ENCODE results near the gene ACSS1. TPM values are rescaled to one million over a fixed set of nuclear protein-coding genes. Genes with fewer than 3 reads are reported as not detected.

ACSS1 gene
- total RNA-seq, 1 donor: 1.4 TPM

GRCh38 chr20:25081730-25082497, 24.0 kb upstream of the ACSS1 start, which contains the start of gene VSX1:
TSS of gene VSX1 (minus strand) at chr20:25082141. CDS start at chr20:25082096, 45 bp downstream.
- Histone ChIP-seq H4K20me1 (ENCODE audit: insufficient read depth, low read length) (no peaks in the 10 kb centered on the region), H3K27ac (ENCODE audit: low read depth, low read length) (no peak within 1 kb of the TSS), H3K4me2 (ENCODE audit: insufficient read depth, low read length) (no peak within 1 kb of the TSS), H3K27me3 (ENCODE audit: insufficient read depth, low read length) (peaks cover 98% of the 10 kb centered on the region), H2AFZ (ENCODE audit: low read length) (no peak within 1 kb of the TSS), H3K79me2 (ENCODE audit: insufficient read depth, low read length) (no peaks in the 10 kb centered on the region), H3K36me3 (ENCODE audit: insufficient read depth, low read length) (no peaks in the 10 kb centered on the region), H3K4me3 (ENCODE audit: insufficient read depth, low read length) (no peak within 1 kb of the TSS), H3K9me3 (ENCODE audit: low read depth, low read length) (no peaks in the 10 kb centered on the region), H3K4me1 (ENCODE audit: insufficient read depth, low read length) (peaks cover 7% of the 10 kb centered on the region)
- DNase-seq (ENCODE audit: insufficient read length, low spot score, missing footprints): no peak
- TF ChIP-seq, protein P1, sequence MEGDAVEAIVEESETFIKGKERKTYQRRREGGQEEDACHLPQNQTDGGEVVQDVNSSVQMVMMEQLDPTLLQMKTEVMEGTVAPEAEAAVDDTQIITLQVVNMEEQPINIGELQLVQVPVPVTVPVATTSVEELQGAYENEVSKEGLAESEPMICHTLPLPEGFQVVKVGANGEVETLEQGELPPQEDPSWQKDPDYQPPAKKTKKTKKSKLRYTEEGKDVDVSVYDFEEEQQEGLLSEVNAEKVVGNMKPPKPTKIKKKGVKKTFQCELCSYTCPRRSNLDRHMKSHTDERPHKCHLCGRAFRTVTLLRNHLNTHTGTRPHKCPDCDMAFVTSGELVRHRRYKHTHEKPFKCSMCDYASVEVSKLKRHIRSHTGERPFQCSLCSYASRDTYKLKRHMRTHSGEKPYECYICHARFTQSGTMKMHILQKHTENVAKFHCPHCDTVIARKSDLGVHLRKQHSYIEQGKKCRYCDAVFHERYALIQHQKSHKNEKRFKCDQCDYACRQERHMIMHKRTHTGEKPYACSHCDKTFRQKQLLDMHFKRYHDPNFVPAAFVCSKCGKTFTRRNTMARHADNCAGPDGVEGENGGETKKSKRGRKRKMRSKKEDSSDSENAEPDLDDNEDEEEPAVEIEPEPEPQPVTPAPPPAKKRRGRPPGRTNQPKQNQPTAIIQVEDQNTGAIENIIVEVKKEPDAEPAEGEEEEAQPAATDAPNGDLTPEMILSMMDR (IDR thresholded peaks at IDR 0.05; ENCODE audit: extremely low read depth, low read depth, low read length): no peak

- Histone ChIP-seq H3K4me1 (ENCODE audit: insufficient read depth, low read length) (peaks cover 11% of the 10 kb centered on the region), H2AFZ (ENCODE audit: low read length) (no peak overlapping the region), H3K27ac (ENCODE audit: low read depth, low read length) (no peak overlapping the region), H3K27me3 (ENCODE audit: insufficient read depth, low read length) (peaks cover 98% of the 10 kb centered on the region), H3K4me2 (ENCODE audit: insufficient read depth, low read length) (no peak overlapping the region), H4K20me1 (ENCODE audit: insufficient read depth, low read length) (no peaks in the 10 kb centered on the region), H3K79me2 (ENCODE audit: insufficient read depth, low read length) (no peaks in the 10 kb centered on the region), H3K9me3 (ENCODE audit: low read depth, low read length) (no peaks in the 10 kb centered on the region), H3K36me3 (ENCODE audit: insufficient read depth, low read length) (no peaks in the 10 kb centered on the region), H3K4me3 (ENCODE audit: insufficient read depth, low read length) (no peak overlapping the region)
- DNase-seq (ENCODE audit: insufficient read length, low spot score, missing footprints): no peak
- TF ChIP-seq, protein P1 (IDR thresholded peaks at IDR 0.05; ENCODE audit: extremely low read depth, low read depth, low read length): no peak
These were observed 23.3 kb upstream of the ACSS1 start for GRCh38 chr20:25081065-25081729.

GRCh38 chr20:25079171-25079570, 21.2 kb upstream of the ACSS1 start:
- H2AFZ ChIP-seq (ENCODE audit: low read length): no peak overlapping the region
- H3K9me3 ChIP-seq (ENCODE audit: low read depth, low read length): no peaks in the 10 kb centered on the region
- H3K27me3 ChIP-seq (ENCODE audit: insufficient read depth, low read length): peaks cover 98% of the 10 kb centered on the region
- no peaks in the 10 kb centered on the region for H3K36me3 ChIP-seq (ENCODE audit: insufficient read depth, low read length)
- no peak overlapping the region for H3K27ac ChIP-seq (ENCODE audit: low read depth, low read length)
- H3K79me2 ChIP-seq (ENCODE audit: insufficient read depth, low read length): no peaks in the 10 kb centered on the region
- no peak for DNase-seq (ENCODE audit: insufficient read length, low spot score, missing footprints)
- H3K4me3 ChIP-seq (ENCODE audit: insufficient read depth, low read length): no peak overlapping the region
- no peaks in the 10 kb centered on the region for H4K20me1 ChIP-seq (ENCODE audit: insufficient read depth, low read length)
- peaks cover 11% of the 10 kb centered on the region for H3K4me1 ChIP-seq (ENCODE audit: insufficient read depth, low read length)
- no peak overlapping the region for H3K4me2 ChIP-seq (ENCODE audit: insufficient read depth, low read length)
- TF ChIP-seq, protein P1 (IDR thresholded peaks at IDR 0.05; ENCODE audit: extremely low read depth, low read depth, low read length): no peak

- H3K4me1 ChIP-seq (ENCODE audit: insufficient read depth, low read length): peaks cover 11% of the 10 kb centered on the region
- no peaks in the 10 kb centered on the region for H3K79me2 ChIP-seq (ENCODE audit: insufficient read depth, low read length)
- no peak for DNase-seq (ENCODE audit: insufficient read length, low spot score, missing footprints)
- no peaks in the 10 kb centered on the region for H4K20me1 ChIP-seq (ENCODE audit: insufficient read depth, low read length)
- H3K27ac ChIP-seq (ENCODE audit: low read depth, low read length): no peak overlapping the region
- TF ChIP-seq, protein P1 (IDR thresholded peaks at IDR 0.05; ENCODE audit: extremely low read depth, low read depth, low read length): no peak
- no peak overlapping the region for H2AFZ ChIP-seq (ENCODE audit: low read length)
- no peak overlapping the region for H3K4me2 ChIP-seq (ENCODE audit: insufficient read depth, low read length)
- no peaks in the 10 kb centered on the region for H3K36me3 ChIP-seq (ENCODE audit: insufficient read depth, low read length)
- no peaks in the 10 kb centered on the region for H3K9me3 ChIP-seq (ENCODE audit: low read depth, low read length)
- H3K4me3 ChIP-seq (ENCODE audit: insufficient read depth, low read length): no peak overlapping the region
- H3K27me3 ChIP-seq (ENCODE audit: insufficient read depth, low read length): peaks cover 94% of the 10 kb centered on the region
These were observed 20.7 kb upstream of the ACSS1 start for GRCh38 chr20:25078662-25079061.
